Putamen (tissue), 1 donor: Measurements from ENCODE around the gene AGAP1.

ENCODE experiments used
- DNase-seq: peaks from one replicate; pipeline ENCODE4 v3.0.0-alpha.2; 2016; ENCODE audit warnings: low spot score

Gene AGAP1

DNA sequence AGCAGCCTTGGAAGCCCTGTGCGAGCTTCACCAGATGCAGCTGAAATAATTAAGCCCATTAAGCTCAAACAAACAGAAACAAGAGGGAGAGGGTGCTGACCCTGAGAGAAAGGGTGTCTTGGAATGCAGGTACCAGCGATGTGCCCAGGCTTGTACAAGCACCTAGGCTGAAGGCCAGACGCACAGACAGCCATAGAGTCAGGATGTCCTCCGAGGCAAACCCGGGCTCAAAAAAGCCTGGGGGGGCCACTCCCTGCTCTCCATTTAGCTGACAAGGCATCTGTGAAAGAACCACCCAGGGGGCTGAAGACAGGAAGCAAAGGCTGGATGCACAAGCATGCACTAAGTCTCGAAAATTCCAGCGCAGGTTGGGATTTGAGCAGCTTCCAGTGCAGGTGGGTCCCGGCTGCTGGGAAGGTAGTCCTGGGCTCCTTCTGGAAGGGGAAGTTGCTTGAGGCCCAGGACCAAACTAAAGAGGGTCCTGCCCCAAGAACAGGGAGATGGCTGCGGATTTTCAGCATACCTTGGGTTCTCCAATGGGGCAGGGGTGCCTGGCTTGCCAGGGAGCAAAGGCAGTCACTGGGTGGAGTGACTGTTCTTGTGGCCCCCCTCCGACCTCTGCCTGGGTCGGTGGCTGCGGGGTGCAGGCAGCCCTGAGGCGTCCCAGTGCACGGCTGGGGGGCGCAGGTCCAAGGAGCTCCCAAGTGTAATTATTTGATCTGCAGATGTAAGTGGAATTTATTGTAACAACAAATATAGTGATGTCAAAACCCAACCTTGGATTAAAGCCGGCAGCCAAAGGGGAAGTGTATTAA lies 668.4 kb downstream of the AGAP1 start:
- DNase-seq: no peak

DNA sequence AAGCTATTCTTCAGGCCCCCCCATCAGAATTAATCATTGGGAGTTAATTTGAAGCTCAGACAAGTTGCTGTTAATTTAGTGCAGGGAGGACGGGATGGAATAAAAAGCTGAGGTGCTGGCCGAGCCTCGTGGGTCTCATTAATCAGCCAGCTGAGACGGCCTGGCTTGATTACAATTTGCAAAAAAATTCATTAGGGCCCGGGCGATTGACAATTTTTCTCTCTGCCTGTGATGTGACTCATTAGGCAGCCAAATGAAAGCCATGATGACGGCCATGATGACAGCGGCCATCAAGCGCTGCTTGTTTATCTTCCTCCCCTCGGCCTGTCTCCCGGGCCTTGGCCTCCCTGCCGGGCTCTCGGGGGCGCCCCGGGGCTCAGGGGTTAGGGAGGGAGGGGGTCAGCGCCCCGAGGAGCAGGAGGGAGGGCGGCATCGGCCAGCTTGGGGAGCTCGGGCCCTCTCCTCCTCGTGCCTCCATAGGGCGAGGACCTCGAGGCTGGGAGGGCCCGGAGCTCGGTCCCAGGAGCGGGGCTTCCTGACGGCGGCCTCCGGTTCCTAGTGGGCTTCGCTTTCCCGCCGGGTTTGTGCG lies 669.1 kb downstream of the AGAP1 start:
- DNase-seq: no peak

GRCh38 chr2:236163471-236164200 lies 669.8 kb downstream of the AGAP1 start:
- no peak for DNase-seq

DNA sequence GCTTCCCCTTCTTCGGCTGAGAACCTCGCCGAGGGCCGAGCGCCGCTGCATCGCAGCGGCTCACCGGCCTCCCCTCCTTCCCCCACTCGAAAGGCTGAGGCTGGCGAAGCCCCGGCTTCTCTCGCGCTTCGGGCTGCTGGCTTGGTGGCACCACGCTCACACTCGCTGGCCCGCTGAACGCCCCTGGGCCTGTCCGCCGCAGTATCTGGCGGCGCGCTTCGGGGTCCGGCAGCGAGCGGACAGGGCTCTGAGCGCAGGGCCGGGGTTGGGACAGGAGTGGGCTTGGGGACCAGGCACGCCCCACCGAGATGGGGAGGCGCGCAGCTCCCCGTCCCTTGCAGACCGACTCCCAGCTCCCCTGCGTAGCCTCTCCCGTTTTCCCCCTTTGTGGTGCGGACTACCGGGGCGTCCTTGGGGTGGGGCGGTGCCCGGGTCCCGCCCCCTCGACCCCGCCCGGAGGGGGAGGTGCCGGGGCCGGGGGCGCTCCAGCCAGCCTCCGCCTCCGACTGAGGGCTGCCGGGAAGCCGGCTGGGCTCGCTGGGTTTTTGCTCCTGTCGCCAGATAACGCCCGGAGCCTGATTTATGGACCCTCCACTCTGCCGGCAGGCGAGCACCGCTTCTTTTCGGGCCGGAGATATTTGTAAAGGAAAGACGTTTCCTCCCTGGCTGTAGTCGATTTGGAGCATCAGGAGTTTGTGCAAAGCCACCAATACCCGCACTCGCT lies 670.5 kb downstream of the AGAP1 start:
- no peak for DNase-seq

- no peak for DNase-seq
These were observed 671.3 kb downstream of the AGAP1 start for GRCh38 chr2:236164925-236165841.

DNA sequence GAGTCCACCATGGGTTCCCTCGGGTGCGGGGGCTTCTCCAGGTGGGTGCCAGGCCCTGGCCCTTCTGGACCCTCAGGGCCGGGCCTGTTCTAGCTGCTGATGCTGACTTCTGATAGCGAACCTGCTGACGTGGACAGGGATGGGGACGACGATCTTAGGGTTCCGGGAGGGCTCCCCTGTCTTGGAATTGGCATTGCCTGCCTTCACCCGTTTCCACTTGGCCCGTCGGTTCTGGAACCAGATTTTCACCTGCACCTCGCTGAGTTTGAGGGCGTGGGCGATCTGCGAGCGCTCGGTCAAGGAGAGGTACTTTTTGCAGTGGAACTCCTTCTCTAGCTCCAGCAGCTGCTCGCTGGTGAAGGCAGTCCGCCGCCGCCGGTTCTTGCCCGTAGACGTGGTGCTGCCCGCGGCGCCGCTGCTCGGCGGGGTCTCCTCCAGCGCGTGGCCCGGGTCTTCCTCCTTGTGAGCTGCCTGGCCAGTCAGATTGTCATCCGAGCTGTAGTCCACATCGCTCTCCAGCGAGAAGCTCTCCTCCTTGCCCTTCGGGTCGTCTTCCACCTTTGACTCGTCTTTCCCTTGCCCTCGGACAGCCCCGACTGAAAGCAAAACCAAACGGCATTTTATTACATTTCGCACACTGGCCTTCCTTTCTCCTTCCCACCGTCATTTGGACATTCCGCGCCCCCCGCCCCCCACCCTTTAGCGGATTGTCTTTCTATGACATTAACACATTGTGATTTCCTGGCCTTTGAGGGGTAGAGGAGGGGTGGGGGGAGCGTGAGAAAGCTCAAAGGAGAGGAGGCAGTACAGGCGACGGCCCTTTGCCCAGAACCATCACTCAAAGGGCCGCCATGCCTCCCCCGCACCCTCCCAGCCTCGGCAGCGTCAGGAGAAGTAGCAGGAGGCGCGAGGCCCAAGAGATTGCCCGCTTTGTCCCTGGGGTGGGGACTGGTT lies 672.3 kb downstream of the AGAP1 start:
- DNase-seq: no peak

GRCh38 chr2:236166796-236167296 lies 673.0 kb downstream of the AGAP1 start:
- DNase-seq: no peak

DNA sequence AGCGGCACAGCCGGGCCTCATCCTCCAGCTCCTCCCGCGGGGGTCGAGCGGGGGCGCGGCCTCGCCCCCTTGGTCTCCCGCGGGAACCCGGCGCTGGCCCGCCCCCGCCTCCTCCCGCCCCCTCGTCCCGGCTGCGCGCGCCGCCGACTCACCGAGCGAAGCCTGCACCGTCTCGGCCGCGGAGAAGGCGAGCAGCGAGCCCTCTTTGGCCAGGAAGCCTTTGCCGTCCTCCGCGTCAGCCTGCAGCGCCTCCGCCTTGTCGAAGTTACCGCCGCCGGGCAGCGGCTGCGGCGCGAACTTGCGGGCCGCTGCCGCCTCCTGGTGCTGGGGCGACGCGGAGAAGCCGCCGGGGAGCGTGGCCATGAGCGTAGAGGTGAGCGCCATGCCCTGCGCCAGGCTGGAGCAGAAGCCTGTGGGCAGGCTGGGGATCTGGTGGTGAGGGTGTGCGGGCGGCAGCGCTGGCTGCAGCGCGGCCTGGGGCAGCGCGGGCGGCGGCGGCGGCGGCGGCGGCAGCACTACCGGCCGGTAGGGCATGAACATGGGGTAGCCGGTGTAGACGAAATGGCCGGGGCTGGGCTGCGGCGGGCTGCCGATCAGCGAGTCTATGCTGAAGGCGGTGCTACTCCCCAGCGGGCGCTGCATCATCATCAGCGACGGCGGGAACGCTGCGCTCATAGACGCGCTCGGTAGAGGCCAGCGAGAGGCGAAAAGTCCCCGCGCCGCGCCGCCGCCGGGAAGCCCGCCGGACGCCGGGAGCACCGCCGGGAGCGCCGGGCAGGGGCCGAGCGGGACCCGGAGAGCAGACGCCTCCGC lies 673.7 kb downstream of the AGAP1 start:
- no peak for DNase-seq

- no peak for DNase-seq
These were observed 674.6 kb downstream of the AGAP1 start, which contains the start of gene GBX2 for GRCh38 chr2:236168110-236169080. Gene GBX2, minus strand, starts transcription at chr2:236168386. Its CDS starts 415 bp downstream, at chr2:236167971.

DNA sequence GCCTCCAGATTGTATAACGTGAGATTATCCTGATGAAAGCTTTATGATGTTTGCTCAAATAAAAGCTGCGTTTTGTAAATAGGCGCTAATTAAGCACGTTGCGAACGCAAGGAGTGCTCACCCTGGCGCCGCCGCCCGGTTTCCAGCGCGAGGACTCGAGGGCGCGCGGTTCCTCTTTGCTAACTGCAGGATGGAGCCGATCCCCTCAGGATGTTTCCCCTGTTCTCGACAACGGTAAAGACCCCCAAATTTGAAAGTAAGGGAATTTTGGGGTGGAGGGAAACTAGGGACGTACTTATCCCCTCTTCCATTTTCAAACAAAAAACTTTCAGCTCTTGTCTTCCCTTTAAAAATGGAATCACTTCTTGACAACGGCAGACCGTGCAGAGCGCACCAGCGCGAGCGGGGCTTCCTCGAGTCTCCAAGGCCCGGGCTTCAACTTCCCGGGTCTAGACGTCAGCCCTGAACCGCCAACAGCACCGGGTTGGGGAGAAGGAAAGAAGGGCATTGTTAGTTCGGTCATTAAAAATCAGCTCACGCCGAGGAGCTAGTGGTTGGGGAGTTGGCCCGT lies 675.4 kb downstream of the AGAP1 start:
- no peak for DNase-seq

- no peak for DNase-seq
These were observed 676.1 kb downstream of the AGAP1 start for GRCh38 chr2:236169741-236170589.

DNA sequence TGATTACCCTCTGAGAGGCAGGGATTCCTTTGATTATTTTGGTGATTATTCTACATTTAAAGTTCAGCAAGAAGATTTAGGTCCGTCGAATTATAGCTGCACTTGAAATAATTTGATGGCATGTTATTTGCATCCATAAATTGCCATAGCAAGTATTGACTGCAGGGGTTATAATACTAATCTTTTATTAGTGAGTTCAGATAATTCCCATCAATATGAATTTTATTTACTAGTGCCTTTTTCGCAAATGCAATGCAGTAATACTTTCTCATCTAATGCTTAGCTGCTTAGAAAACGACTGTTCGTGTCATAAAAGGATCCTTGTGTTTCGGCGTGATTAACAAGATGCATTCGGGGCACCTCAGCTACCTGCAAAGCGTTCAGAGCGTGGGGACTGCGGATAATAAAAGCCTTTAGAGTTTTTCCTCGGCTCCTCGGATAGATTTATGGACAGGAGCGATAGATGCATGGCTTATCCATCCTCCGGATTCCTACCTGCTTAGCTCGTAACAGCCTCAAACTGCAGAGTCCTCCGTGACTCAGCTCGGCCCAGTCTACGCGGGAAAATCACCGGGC lies 676.8 kb downstream of the AGAP1 start:
- no peak for DNase-seq

DNA sequence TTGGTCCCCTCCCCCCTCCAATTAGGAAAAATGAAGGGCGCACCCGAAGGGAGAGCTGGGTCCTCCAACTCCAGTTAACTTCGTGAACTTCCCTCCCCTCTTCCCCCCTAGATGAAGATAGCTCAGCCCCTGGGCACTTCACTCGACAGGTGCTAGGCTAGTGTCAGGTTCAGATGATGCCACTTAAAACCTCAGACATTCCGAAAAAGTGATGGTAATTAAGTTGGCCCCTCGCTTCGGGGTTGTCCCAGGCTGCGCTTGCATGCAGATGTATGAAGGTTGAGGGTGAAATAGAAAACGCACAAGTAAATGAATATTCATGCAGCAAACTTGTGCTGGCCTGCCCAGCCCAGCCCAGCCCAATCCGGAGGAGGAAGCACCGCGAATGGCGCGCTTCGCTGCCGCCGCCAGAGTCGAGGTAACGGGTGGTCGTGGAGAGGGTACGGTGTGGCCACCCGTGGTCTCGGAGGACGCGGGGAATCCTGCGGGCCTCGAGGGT lies 677.4 kb downstream of the AGAP1 start:
- DNase-seq: no peak

- no peak for DNase-seq
These were observed 677.9 kb downstream of the AGAP1 start for GRCh38 chr2:236171680-236172254.

DNA sequence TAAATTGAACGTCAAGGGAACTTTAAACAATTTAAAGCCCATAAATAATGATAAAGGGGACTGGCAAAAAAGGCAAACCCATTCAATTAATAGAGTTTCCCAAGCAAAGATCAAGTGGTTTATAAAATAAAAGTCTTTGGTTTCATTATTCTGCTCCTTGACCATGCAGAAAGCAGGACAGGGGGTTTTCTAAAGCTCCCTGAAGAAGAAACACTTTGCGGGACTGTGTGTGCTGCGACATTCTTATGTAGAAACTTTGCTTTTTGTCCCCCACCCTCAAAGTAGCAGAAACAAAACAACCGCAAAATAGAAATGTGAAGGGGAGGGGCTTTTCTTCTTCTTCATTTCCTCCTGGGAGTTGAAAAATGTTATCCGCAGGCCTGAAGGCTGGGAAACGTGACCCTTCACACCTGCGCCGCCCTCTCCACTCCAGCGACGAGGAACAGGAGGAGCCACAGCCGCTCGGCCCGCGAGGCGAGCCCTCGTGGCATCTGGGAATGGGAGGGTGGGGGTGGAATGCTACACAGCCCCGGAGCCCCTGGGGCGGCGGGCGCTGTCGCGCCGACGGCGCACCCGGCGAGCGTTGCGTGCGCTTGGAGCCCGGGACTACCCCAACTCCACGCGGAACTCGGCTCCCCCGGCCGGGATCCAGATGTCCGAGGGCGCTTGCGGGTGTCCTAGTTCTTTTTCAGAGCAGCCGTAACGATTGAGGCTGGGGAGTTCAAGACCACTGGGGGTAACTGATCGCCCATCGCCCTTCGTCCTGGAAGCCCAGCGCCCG lies 678.6 kb downstream of the AGAP1 start:
- no peak for DNase-seq
